Right kidney (tissue), 9 donors: ENCODE data around the gene AADAT.
"Not testable (repeated sequence)": the region's sequence is repeated elsewhere in the genome, so short reads cannot be mapped to it uniquely, and the experiment has no call there.

ENCODE experiments used
- DNase-seq: peaks from one replicate; pipeline ENCODE4 v3.0.0-alpha.2; 2016
- long read RNA-seq, 8 donors: transcript quantifications; one replicate each; lab custom pipeline, GENCODE V29; 2026

Gene AADAT
- long read RNA-seq, donor 1, partial matches to known transcripts: 6 of 8 reads
- long read RNA-seq, donor 1, other reads (novel, unspliced or antisense): 0 of 8 reads
- long read RNA-seq, donor 2: 0 reads
- long read RNA-seq, donor 3: 0 reads
- long read RNA-seq, donor 4, transcript AADAT-201 (13 exons, 2,261 nt): major isoform, 5 of 10 reads
- long read RNA-seq, donor 4, partial matches to known transcripts: 5 of 10 reads
- long read RNA-seq, donor 4, other reads (novel, unspliced or antisense): 0 of 10 reads
- long read RNA-seq, donor 5, partial matches to known transcripts: 0 of 1 reads
- long read RNA-seq, donor 5, other reads (novel, unspliced or antisense): 0 of 1 reads
- long read RNA-seq, donor 6, partial matches to known transcripts: 0 of 4 reads
- long read RNA-seq, donor 6, other reads (novel, unspliced or antisense): 0 of 4 reads
- long read RNA-seq, donor 7, transcript AADAT-201 (13 exons, 2,261 nt): major isoform, 5 of 14 reads
- long read RNA-seq, donor 7, partial matches to known transcripts: 8 of 14 reads
- long read RNA-seq, donor 7, other reads (novel, unspliced or antisense): 0 of 14 reads
- long read RNA-seq, donor 8, partial matches to known transcripts: 0 of 2 reads
- long read RNA-seq, donor 8, other reads (novel, unspliced or antisense): 0 of 2 reads

GRCh38 chr4:170089668-170090351 lies at the start of gene AADAT:
Gene AADAT, minus strand, starts transcription at chr4:170089956. Its CDS starts 266 bp downstream, at chr4:170089690.
- DNase-seq: peak; percentile 92

- peak; percentile 54 for DNase-seq
Observed at GRCh38 chr4:170138580-170139194, 48.9 kb upstream of the AADAT start.

GRCh38 chr4:170137927-170138326 lies 48.2 kb upstream of the AADAT start:
- no peak for DNase-seq

- DNase-seq: no peak
Observed at GRCh38 chr4:170137466-170137865, 47.7 kb upstream of the AADAT start.

- DNase-seq: no peak
Observed at GRCh38 chr4:170134821-170135220, 45.1 kb upstream of the AADAT start.

- no peak for DNase-seq
Observed at GRCh38 chr4:170128219-170128804, 38.6 kb upstream of the AADAT start.

- DNase-seq: no peak
Observed at GRCh38 chr4:170127758-170128157, 38.0 kb upstream of the AADAT start.

- DNase-seq: no peak
Observed at GRCh38 chr4:170124406-170124805, 34.6 kb upstream of the AADAT start.

GRCh38 chr4:170122252-170122651 lies 32.5 kb upstream of the AADAT start:
- no peak for DNase-seq

GRCh38 chr4:170114636-170115035 lies 24.9 kb upstream of the AADAT start:
- DNase-seq: no peak

- not testable (repeated sequence) for DNase-seq
Observed at GRCh38 chr4:170114183-170114582, 24.4 kb upstream of the AADAT start.

- DNase-seq: no peak
Observed at GRCh38 chr4:170111546-170111945, 21.8 kb upstream of the AADAT start.

- no peak for DNase-seq
Observed at GRCh38 chr4:170111085-170111484, 21.3 kb upstream of the AADAT start.

GRCh38 chr4:170110285-170110672 lies 20.5 kb upstream of the AADAT start:
- DNase-seq: no peak

- no peak for DNase-seq
Observed at GRCh38 chr4:170109586-170110284, 20.0 kb upstream of the AADAT start.

- no peak for DNase-seq
Observed at GRCh38 chr4:170106900-170107299, 17.1 kb upstream of the AADAT start.

- DNase-seq: no peak
Observed at GRCh38 chr4:170102426-170102825, 12.7 kb upstream of the AADAT start.

- not testable (repeated sequence) for DNase-seq
Observed at GRCh38 chr4:170098171-170098570, 8.4 kb upstream of the AADAT start.

GRCh38 chr4:170097681-170098080 lies 7.9 kb upstream of the AADAT start:
- DNase-seq: no peak

GRCh38 chr4:170093973-170094535 lies 4.3 kb upstream of the AADAT start:
- DNase-seq: no peak

- DNase-seq: no peak
Observed at GRCh38 chr4:170091069-170091696, 1.4 kb upstream of the AADAT start.
